HCT116 (cell line): ENCODE results near the gene GOLGA6L2.

Experiments used
- ATF3 ChIP-seq: IDR thresholded peaks from 2 replicates; pipeline ENCODE4 v1.6.1; 2012
- CBX3 ChIP-seq: IDR thresholded peaks from 2 replicates; pipeline ENCODE4 v1.6.1; 2012; ENCODE audit warnings: low read depth
- CEBPB ChIP-seq: IDR thresholded peaks from 2 replicates; pipeline ENCODE4 v1.6.1; 2012; ENCODE audit warnings: low read depth
- CTCF ChIP-seq, 3 experiments: fragments of 200-600 bp in 1 of 3; sonication (generic) in 1 of 3; IDR thresholded peaks in 2 of 3; conservative IDR thresholded peaks in 1 of 3; 2 replicates each; pipeline ENCODE4 v1.5.1; 2012 to 2017; ENCODE audit warnings: low read depth in 2 of 3, low read length in 2 of 3, antibody characterized with exemption in 1 of 3, borderline replicate concordance in 1 of 3, control low read depth in 1 of 3, mild to moderate bottlenecking in 1 of 3, mixed read lengths in 1 of 3, mixed run types in 1 of 3, moderate library complexity in 1 of 3; ENCODE audit not compliant: insufficient read depth in 1 of 3
- EZH2 ChIP-seq: fragments of 200-600 bp; sonication (generic); IDR thresholded peaks from 2 replicates; pipeline ENCODE4 v1.6.1; 2017; ENCODE audit warnings: antibody characterized with exemption, mixed run types
- EZH2phosphoT487 ChIP-seq: fragments of 200-600 bp; IDR thresholded peaks from 2 replicates; pipeline ENCODE4 v1.6.1; 2018; ENCODE audit warnings: antibody characterized with exemption, borderline replicate concordance
- MAX ChIP-seq: IDR thresholded peaks from 2 replicates; pipeline ENCODE4 v1.6.1; 2012
- POLR2A ChIP-seq: IDR thresholded peaks from 2 replicates; pipeline ENCODE4 v1.7.0; 2011; ENCODE audit warnings: borderline replicate concordance; ENCODE audit not compliant: insufficient read depth, insufficient read length; ENCODE audit errors: extremely low read depth
- POLR2AphosphoS5 ChIP-seq: IDR thresholded peaks from 2 replicates; pipeline ENCODE4 v1.6.1; 2011; ENCODE audit warnings: mild to moderate bottlenecking, low read depth, low read length, moderate library complexity
- RAD21 ChIP-seq: IDR thresholded peaks from 2 replicates; pipeline ENCODE4 v1.6.1; 2012; ENCODE audit warnings: low read depth, mild to moderate bottlenecking
- REST ChIP-seq: IDR thresholded peaks from 2 replicates; pipeline ENCODE4 v1.6.1; 2012; ENCODE audit warnings: low read depth
- SIN3A ChIP-seq: IDR thresholded peaks from 2 replicates; pipeline ENCODE4 v1.6.1; 2012; ENCODE audit warnings: low read depth
- SP1 ChIP-seq: IDR thresholded peaks from 2 replicates; pipeline ENCODE4 v1.6.1; 2012; ENCODE audit warnings: low read depth

GRCh38 chr15:23411841-23412240, 35.2 kb downstream of the GOLGA6L2 start:
- TF ChIP-seq EZH2phosphoT487 = no peak
- TF ChIP-seq CTCF (IDR thresholded peaks at IDR 0.05 in 2 of 3, conservative IDR thresholded peaks at IDR 0.05 in 1 of 3; ENCODE audit: borderline replicate concordance in 1 of 3, insufficient read depth in 1 of 3, low read depth in 2 of 3, low read length in 2 of 3) = no peak
- no peak for TF ChIP-seq MAX
- TF ChIP-seq POLR2AphosphoS5 = no peak
- no peak for TF ChIP-seq EZH2
- TF ChIP-seq CBX3 = no peak
- TF ChIP-seq RAD21 = no peak
- TF ChIP-seq POLR2A = no peak
- TF ChIP-seq CEBPB = no peak
- TF ChIP-seq REST = no peak
- TF ChIP-seq ATF3 = no peak
- TF ChIP-seq SIN3A = no peak
- TF ChIP-seq SP1 = no peak
